GM19438 (cell line): ENCODE data around the gene FHOD3.
"Not testable (repeated sequence)": the region's sequence is repeated elsewhere in the genome, so short reads cannot be mapped to it uniquely, and the experiment has no call there.

Source experiments
- ATAC-seq: cut with Tn5 transposase; IDR thresholded peaks from one replicate; pipeline ENCODE4 v1.9.1; 2021; ENCODE audit warnings: low read depth; ENCODE audit not compliant: unreplicated experiment

FHOD3 gene

GRCh38 chr18:36717422-36718110 is 420.1 kb downstream of the FHOD3 start:
- ATAC-seq = no peak

GRCh38 chr18:36718705-36719328 is 421.3 kb downstream of the FHOD3 start:
- no peak for ATAC-seq

GRCh38 chr18:36719630-36720029 is 422.1 kb downstream of the FHOD3 start:
- no peak for ATAC-seq

GRCh38 chr18:36721351-36721750 is 423.8 kb downstream of the FHOD3 start:
- not testable (repeated sequence) for ATAC-seq

GRCh38 chr18:36724169-36724568 is 426.7 kb downstream of the FHOD3 start:
- ATAC-seq = no peak

GRCh38 chr18:36724591-36725001 is 427.1 kb downstream of the FHOD3 start:
- ATAC-seq = no peak

GRCh38 chr18:36728345-36728744 is 430.8 kb downstream of the FHOD3 start:
- ATAC-seq = no peak

GRCh38 chr18:36729197-36729596 is 431.7 kb downstream of the FHOD3 start:
- no peak for ATAC-seq

- no peak for ATAC-seq
These were observed 434.8 kb downstream of the FHOD3 start for GRCh38 chr18:36732264-36732663.

GRCh38 chr18:36733150-36733549 is 435.6 kb downstream of the FHOD3 start:
- ATAC-seq = no peak

GRCh38 chr18:36734596-36734995 is 437.1 kb downstream of the FHOD3 start:
- ATAC-seq = no peak

- ATAC-seq = no peak
These were observed 437.6 kb downstream of the FHOD3 start for GRCh38 chr18:36735130-36735529.

GRCh38 chr18:36736094-36736493 is 438.6 kb downstream of the FHOD3 start:
- no peak for ATAC-seq

GRCh38 chr18:36737316-36737715 is 439.8 kb downstream of the FHOD3 start:
- ATAC-seq = no peak

GRCh38 chr18:36744261-36744876 is 446.9 kb downstream of the FHOD3 start:
- ATAC-seq = no peak

GRCh38 chr18:36745219-36745975 is 447.9 kb downstream of the FHOD3 start:
- ATAC-seq = no peak

GRCh38 chr18:36752929-36753865 is 455.7 kb downstream of the FHOD3 start:
- no peak for ATAC-seq

GRCh38 chr18:36756242-36756641 is 458.7 kb downstream of the FHOD3 start:
- no peak for ATAC-seq

GRCh38 chr18:36757081-36757480 is 459.6 kb downstream of the FHOD3 start:
- ATAC-seq = no peak

GRCh38 chr18:36757991-36758390 is 460.5 kb downstream of the FHOD3 start:
- ATAC-seq = no peak
